MCF 10A (cell line): ENCODE measurements around the gene PRR18. TPM values are rescaled to one million over a fixed set of nuclear protein-coding genes. Genes with fewer than 3 reads are reported as not detected.

Source experiments
- BruUV-seq: library from RNA; stranded (reverse); fragments of 400-500 nt; replicated peaks from 2 replicates; lab custom pipeline; 2021; lab: Mats Ljungman, UMichigan
- CTCF ChIA-PET: fragments of 300-600 bp; sonication (Branson Sonifier 250); formaldehyde crosslinking; extraction: SDS; loops from one replicate; lab custom pipeline; 2021; ENCODE audit warnings: antibody characterized with exemption, inconsistent platforms; lab: Yijun Ruan, JAX
- POLR2A ChIA-PET: fragments of 300-600, 350-650 bp; sonication (Branson Sonifier 250); formaldehyde crosslinking; extraction: SDS; loops from one replicate; lab custom pipeline; 2020; ENCODE audit warnings: antibody characterized with exemption, inconsistent platforms; lab: Yijun Ruan, JAX
- DNase-seq: peaks from one replicate; pipeline ENCODE4 v3.0.0-alpha.2; 2018; ENCODE audit not compliant: unreplicated experiment
- H3K27ac Mint-ChIP-seq: one replicate; pipeline ENCODE4 v1.8.0; 2022; ENCODE audit warnings: mild to moderate bottlenecking, low read depth, mixed read lengths; ENCODE audit not compliant: unreplicated experiment
- H3K27me3 Mint-ChIP-seq: one replicate; pipeline ENCODE4 v1.8.0; 2022; ENCODE audit warnings: mixed read lengths; ENCODE audit not compliant: insufficient read depth, unreplicated experiment
- H3K36me3 Mint-ChIP-seq: one replicate; pipeline ENCODE4 v1.8.0; 2022; ENCODE audit warnings: mild to moderate bottlenecking, moderate library complexity, mixed read lengths; ENCODE audit not compliant: insufficient read depth, unreplicated experiment
- H3K4me1 Mint-ChIP-seq: one replicate; pipeline ENCODE4 v1.8.0; 2022; ENCODE audit warnings: mixed read lengths; ENCODE audit not compliant: insufficient read depth, unreplicated experiment
- H3K4me3 Mint-ChIP-seq: one replicate; pipeline ENCODE4 v1.8.0; 2022; ENCODE audit warnings: mild to moderate bottlenecking, moderate library complexity, mixed read lengths; ENCODE audit not compliant: unreplicated experiment
- H3K9me3 Mint-ChIP-seq: one replicate; pipeline ENCODE4 v1.8.0; 2022; ENCODE audit warnings: mixed read lengths; ENCODE audit not compliant: unreplicated experiment
- intact Hi-C: fragments of 100-400 bp; cut with micrococcal nuclease; formaldehyde crosslinking; loops from 2 replicates; pipeline ENCODE4 v1.14.1; 2022
- total RNA-seq: library from RNA; stranded (reverse); gene quantifications from 2 replicates; pipeline ENCODE4 v1.2.3, GENCODE V29; 2022
- TF ChIP-seq, protein P1 (sequence below): fragments of 200-600 bp; IDR thresholded peaks from one replicate; pipeline ENCODE4 v1.8.0; 2022; ENCODE audit warnings: antibody characterized with exemption, mild to moderate bottlenecking; ENCODE audit not compliant: unreplicated experiment

The PRR18 gene
- total RNA-seq, 1 experiment from 2014 or later, result 0.12 TPM

GRCh38 chr6:166296035-166296883 is 11.9 kb downstream of the PRR18 start:
- TF ChIP-seq, protein P1, sequence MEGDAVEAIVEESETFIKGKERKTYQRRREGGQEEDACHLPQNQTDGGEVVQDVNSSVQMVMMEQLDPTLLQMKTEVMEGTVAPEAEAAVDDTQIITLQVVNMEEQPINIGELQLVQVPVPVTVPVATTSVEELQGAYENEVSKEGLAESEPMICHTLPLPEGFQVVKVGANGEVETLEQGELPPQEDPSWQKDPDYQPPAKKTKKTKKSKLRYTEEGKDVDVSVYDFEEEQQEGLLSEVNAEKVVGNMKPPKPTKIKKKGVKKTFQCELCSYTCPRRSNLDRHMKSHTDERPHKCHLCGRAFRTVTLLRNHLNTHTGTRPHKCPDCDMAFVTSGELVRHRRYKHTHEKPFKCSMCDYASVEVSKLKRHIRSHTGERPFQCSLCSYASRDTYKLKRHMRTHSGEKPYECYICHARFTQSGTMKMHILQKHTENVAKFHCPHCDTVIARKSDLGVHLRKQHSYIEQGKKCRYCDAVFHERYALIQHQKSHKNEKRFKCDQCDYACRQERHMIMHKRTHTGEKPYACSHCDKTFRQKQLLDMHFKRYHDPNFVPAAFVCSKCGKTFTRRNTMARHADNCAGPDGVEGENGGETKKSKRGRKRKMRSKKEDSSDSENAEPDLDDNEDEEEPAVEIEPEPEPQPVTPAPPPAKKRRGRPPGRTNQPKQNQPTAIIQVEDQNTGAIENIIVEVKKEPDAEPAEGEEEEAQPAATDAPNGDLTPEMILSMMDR, result no peak
- intact Hi-C loops, result no loop called here
- ChIA-PET CTCF (interaction anchor here (0.5 to 1.2 kb wide), 4 partner anchors 20 to 105 kb away, joined by 3 to 6 read pairs (median 3); no protein-coding TSS in a partner anchor), POLR2A (no interaction called here)
- no peak for DNase-seq
- H3K27ac Mint-ChIP-seq, result no peak overlapping the region
- H3K36me3 Mint-ChIP-seq, result no peaks in the 10 kb centered on the region
- no TSS peak for BruUV-seq
- H3K27me3 Mint-ChIP-seq, result peaks cover 74% of the 10 kb centered on the region
- H3K4me1 Mint-ChIP-seq, result no peaks in the 10 kb centered on the region
- no peaks in the 10 kb centered on the region for H3K9me3 Mint-ChIP-seq
- no peak overlapping the region for H3K4me3 Mint-ChIP-seq

GRCh38 chr6:166293731-166294584 is 14.2 kb downstream of the PRR18 start:
- TF ChIP-seq, protein P1, result no peak
- CTCF ChIA-PET, result interaction anchor here (0.6 kb wide), 1 partner anchor 19 kb away, joined by 3 read pairs; no protein-coding TSS in a partner anchor
- H3K4me3 Mint-ChIP-seq, result no peak overlapping the region
- no peaks in the 10 kb centered on the region for H3K4me1 Mint-ChIP-seq
- no peak for DNase-seq
- BruUV-seq, result no TSS peak
- POLR2A ChIA-PET, result interaction anchor here (0.9 kb wide), 1 partner anchor 10 kb away, joined by 3 read pairs; no protein-coding TSS in a partner anchor
- H3K27me3 Mint-ChIP-seq, result peaks cover 96% of the 10 kb centered on the region
- no peaks in the 10 kb centered on the region for H3K9me3 Mint-ChIP-seq
- intact Hi-C loops, result no loop called here
- no peak overlapping the region for H3K27ac Mint-ChIP-seq
- no peaks in the 10 kb centered on the region for H3K36me3 Mint-ChIP-seq

- BruUV-seq, result no TSS peak
- H3K27ac Mint-ChIP-seq, result no peak overlapping the region
- peaks cover 71% of the 10 kb centered on the region for H3K27me3 Mint-ChIP-seq
- H3K36me3 Mint-ChIP-seq, result no peaks in the 10 kb centered on the region
- H3K9me3 Mint-ChIP-seq, result no peaks in the 10 kb centered on the region
- ChIA-PET CTCF (interaction anchor here (1.0 kb wide), 1 partner anchor 111 kb away, joined by 4 read pairs; no protein-coding TSS in a partner anchor), POLR2A (no interaction called here)
- intact Hi-C loops, result no loop called here
- DNase-seq, result no peak
- no peak overlapping the region for H3K4me3 Mint-ChIP-seq
- H3K4me1 Mint-ChIP-seq, result no peaks in the 10 kb centered on the region
- TF ChIP-seq, protein P1, result no peak
These were observed 18.8 kb downstream of the PRR18 start for GRCh38 chr6:166289207-166290060.
